GM19239 (cell line): ENCODE data around the gene CTNNA1.
A peak's percentile ranks its signal among the peaks of the same experiment; 100 is the strongest.

Experiments
- DNase-seq: peaks from one replicate; pipeline ENCODE4 v3.0.0; 2011; ENCODE audit warnings: low spot score; ENCODE audit not compliant: insufficient read length
- FAIRE-seq: peaks from 2 replicates; lab custom pipeline; 2011; peaks lifted over from hg19 to GRCh38; lab: Jason Lieb, UNC

CTNNA1 gene

GRCh38 chr5:138878437-138879235 is 125.4 kb downstream of the CTNNA1 start:
- DNase-seq: no peak
- FAIRE-seq: no peak

GRCh38 chr5:138883211-138883610 is 130.0 kb downstream of the CTNNA1 start:
- FAIRE-seq (no peak), DNase-seq (no peak)

- DNase-seq: no peak
- FAIRE-seq: no peak
Observed at GRCh38 chr5:138884094-138884493, 130.9 kb downstream of the CTNNA1 start.

- DNase-seq (no peak), FAIRE-seq (no peak)
Observed at GRCh38 chr5:138884554-138884953, 131.3 kb downstream of the CTNNA1 start.

GRCh38 chr5:138889994-138890393 is 136.8 kb downstream of the CTNNA1 start:
- FAIRE-seq (no peak), DNase-seq (no peak)

- FAIRE-seq (no peak), DNase-seq (no peak)
Observed at GRCh38 chr5:138890644-138891043, 137.4 kb downstream of the CTNNA1 start.

GRCh38 chr5:138895918-138896317 is 142.7 kb downstream of the CTNNA1 start:
- FAIRE-seq: no peak
- DNase-seq: no peak

- peak; percentile 56 for FAIRE-seq
- DNase-seq: no peak
Observed at GRCh38 chr5:138898299-138898698, 145.1 kb downstream of the CTNNA1 start.

GRCh38 chr5:138898742-138899141 is 145.5 kb downstream of the CTNNA1 start:
- DNase-seq (no peak), FAIRE-seq (no peak)

GRCh38 chr5:138900281-138900965 is 147.2 kb downstream of the CTNNA1 start:
- DNase-seq: no peak
- no peak for FAIRE-seq

GRCh38 chr5:138901716-138902115 is 148.5 kb downstream of the CTNNA1 start:
- FAIRE-seq: no peak
- no peak for DNase-seq

GRCh38 chr5:138903130-138903775 is 150.0 kb downstream of the CTNNA1 start:
- FAIRE-seq (no peak), DNase-seq (no peak)

GRCh38 chr5:138905541-138905940 is 152.3 kb downstream of the CTNNA1 start:
- DNase-seq: no peak
- FAIRE-seq: no peak

GRCh38 chr5:138909734-138910133 is 156.5 kb downstream of the CTNNA1 start:
- FAIRE-seq: no peak
- DNase-seq: no peak

- FAIRE-seq (no peak), DNase-seq (no peak)
Observed at GRCh38 chr5:138910546-138911185, 157.4 kb downstream of the CTNNA1 start.

- DNase-seq (no peak), FAIRE-seq (no peak)
Observed at GRCh38 chr5:138911441-138911840, 158.2 kb downstream of the CTNNA1 start.

- DNase-seq (no peak), FAIRE-seq (no peak)
Observed at GRCh38 chr5:138912093-138912492, 158.9 kb downstream of the CTNNA1 start.

GRCh38 chr5:138913773-138914172 is 160.5 kb downstream of the CTNNA1 start:
- FAIRE-seq: no peak
- DNase-seq: no peak

- FAIRE-seq: no peak
Observed at GRCh38 chr5:138914338-138914737, 161.1 kb downstream of the CTNNA1 start.

GRCh38 chr5:138918686-138919085 is 165.5 kb downstream of the CTNNA1 start:
- DNase-seq: no peak
- no peak for FAIRE-seq

More at GRCh38 chr5:138914338-138914737, 161.1 kb downstream of the CTNNA1 start:
- no peak for DNase-seq

- FAIRE-seq (no peak), DNase-seq (no peak)
Observed at GRCh38 chr5:138920181-138920580, 167.0 kb downstream of the CTNNA1 start.
